DMS 273 treated with DMSO at 0.1 percent for 48 hours (cell line): ENCODE measurements around the gene GMNC.
A peak's percentile ranks its signal among the peaks of the same experiment; 100 is the strongest.
"Not testable (repeated sequence)": the region's sequence is repeated elsewhere in the genome, so short reads cannot be mapped to it uniquely, and the experiment has no call there.

Experiments used
- DNase-seq: peaks from one replicate; lab custom pipeline; 2025; lab: John Stamatoyannopoulos, UW

Gene GMNC

GRCh38 chr3:190862209-190863118 is at the start of gene GMNC:
GMNC (minus strand) TSS chr3:190862694; CDS start chr3:190862615, 79 bp downstream.
- DNase-seq = no peak

GRCh38 chr3:190911382-190911781 is 48.9 kb upstream of the GMNC start:
- no peak for DNase-seq

- DNase-seq = no peak
Measured at GRCh38 chr3:190909908-190910307, 47.4 kb upstream of the GMNC start.

GRCh38 chr3:190903156-190903555 is 40.7 kb upstream of the GMNC start:
- DNase-seq = no peak

GRCh38 chr3:190902292-190902691 is 39.8 kb upstream of the GMNC start:
- DNase-seq = no peak

- DNase-seq = peak; percentile 32
Measured at GRCh38 chr3:190892395-190892902, 30.0 kb upstream of the GMNC start.

GRCh38 chr3:190886945-190887344 is 24.5 kb upstream of the GMNC start:
- no peak for DNase-seq

GRCh38 chr3:190883973-190884832 is 21.7 kb upstream of the GMNC start:
- peak; percentile 21 for DNase-seq

GRCh38 chr3:190883141-190883540 is 20.6 kb upstream of the GMNC start:
- no peak for DNase-seq

GRCh38 chr3:190877925-190878324 is 15.4 kb upstream of the GMNC start:
- DNase-seq = no peak

GRCh38 chr3:190876433-190876832 is 13.9 kb upstream of the GMNC start:
- not testable (repeated sequence) for DNase-seq

- DNase-seq = peak; percentile 49
Measured at GRCh38 chr3:190875061-190875460, 12.6 kb upstream of the GMNC start.

- no peak for DNase-seq
Measured at GRCh38 chr3:190870127-190870526, 7.6 kb upstream of the GMNC start.

- DNase-seq = no peak
Measured at GRCh38 chr3:190867071-190867470, 4.6 kb upstream of the GMNC start.

- DNase-seq = no peak
Measured at GRCh38 chr3:190865828-190866227, 3.3 kb upstream of the GMNC start.

- no peak for DNase-seq
Measured at GRCh38 chr3:190865419-190865818, 2.9 kb upstream of the GMNC start.

- DNase-seq = no peak
Measured at GRCh38 chr3:190864002-190864401, 1.5 kb upstream of the GMNC start.

- DNase-seq = no peak
Measured at GRCh38 chr3:190863119-190863465, 598 bp upstream of the GMNC start.

- DNase-seq = no peak
Measured at GRCh38 chr3:190860521-190860920, 2.0 kb downstream of the GMNC start.

- DNase-seq = no peak
Measured at GRCh38 chr3:190855151-190855550, 7.3 kb downstream of the GMNC start.

GRCh38 chr3:190854062-190854461 is 8.4 kb downstream of the GMNC start:
- DNase-seq = no peak

GRCh38 chr3:190853464-190853863 is 9.0 kb downstream of the GMNC start:
- DNase-seq = no peak

GRCh38 chr3:190849607-190850006 is 12.9 kb downstream of the GMNC start:
- no peak for DNase-seq
